ENCODE measurements around the gene TMPRSS3.

Gene TMPRSS3

GRCh38 chr21:42331660-42332059 lies 64.2 kb downstream of the TMPRSS3 start:
- no peak for DNase-seq (ENCODE audit: low read depth)

- no peak for DNase-seq (ENCODE audit: low read depth)
Observed at GRCh38 chr21:42330380-42331371, 65.2 kb downstream of the TMPRSS3 start.

- no peak for DNase-seq (ENCODE audit: low read depth)
Observed at GRCh38 chr21:42324896-42325295, 71.0 kb downstream of the TMPRSS3 start.

Measured in stimulated activated CD8-positive, alpha-beta memory T cell treated with anti-CD3 and anti-CD28 coated beads, Interleukin-15, amount 100 ng/mL, for 24 hours (primary cell).